Smooth muscle cell (in vitro differentiated cells): ENCODE measurements around the gene LPP. TPM values are rescaled to one million over a fixed set of nuclear protein-coding genes. Genes with fewer than 3 reads are reported as not detected.
A peak's percentile ranks its signal among the peaks of the same experiment; 100 is the strongest.

Source experiments
- DNase-seq: peaks from one replicate; lab custom pipeline; 2025; ENCODE audit not compliant: unreplicated experiment; lab: John Stamatoyannopoulos, UW
- H2AFZ ChIP-seq: fragments of 200-600 bp; sonication (generic); 2 replicates; pipeline ENCODE4 v1.6.0; 2016; ENCODE audit warnings: antibody characterized with exemption, low read depth, mild to moderate bottlenecking
- H3F3A ChIP-seq: fragments of 200-600 bp; sonication (generic); 2 replicates; pipeline ENCODE4 v1.6.0; 2017; ENCODE audit warnings: antibody characterized with exemption, low read depth
- H3K27ac ChIP-seq: fragments of 200-600 bp; sonication (generic); 2 replicates; pipeline ENCODE4 v1.5.1; 2016; ENCODE audit warnings: low read depth, mild to moderate bottlenecking
- H3K27me3 ChIP-seq: fragments of 200-600 bp; sonication (generic); 2 replicates; pipeline ENCODE4 v1.6.1; 2016; ENCODE audit warnings: low read depth, mild to moderate bottlenecking
- H3K36me3 ChIP-seq: fragments of 200-600 bp; sonication (generic); 2 replicates; pipeline ENCODE4 v1.5.1; 2016; ENCODE audit warnings: low read depth
- H3K4me1 ChIP-seq: fragments of 200-600 bp; sonication (generic); 2 replicates; pipeline ENCODE4 v1.5.1; 2016; ENCODE audit warnings: low read depth
- H3K4me2 ChIP-seq: fragments of 200-600 bp; sonication (generic); 2 replicates; pipeline ENCODE4 v1.6.0; 2016; ENCODE audit warnings: mild to moderate bottlenecking
- H3K4me3 ChIP-seq: fragments of 200-600 bp; sonication (generic); 2 replicates; pipeline ENCODE4 v1.5.1; 2016; ENCODE audit warnings: mild to moderate bottlenecking
- H3K79me2 ChIP-seq: fragments of 200-600 bp; sonication (generic); 2 replicates; pipeline ENCODE4 v1.6.0; 2016; ENCODE audit warnings: low read depth, mild to moderate bottlenecking
- H3K9ac ChIP-seq: fragments of 200-600 bp; sonication (generic); 2 replicates; pipeline ENCODE4 v1.6.0; 2016; ENCODE audit warnings: low read depth
- H3K9me3 ChIP-seq: fragments of 200-600 bp; sonication (generic); replicated peaks from 2 replicates; pipeline ENCODE4 v1.5.1; 2016; ENCODE audit warnings: low read depth
- H4K20me1 ChIP-seq: fragments of 200-600 bp; sonication (generic); 2 replicates; pipeline ENCODE4 v1.6.0; 2016; ENCODE audit warnings: low read depth
- CTCF ChIP-seq: fragments of 200-600 bp; sonication (generic); IDR thresholded peaks from 2 replicates; pipeline ENCODE4 v1.5.1; 2017; ENCODE audit warnings: borderline replicate concordance, mild to moderate bottlenecking, antibody characterized with exemption; ENCODE audit not compliant: insufficient read depth, poor library complexity, severe bottlenecking
- WGBS: methylation state at CpG from one replicate; pipeline ENCODE4 v1.1.7; 2016; ENCODE audit warnings: low lambda C conversion rate; 5-methylcytosine and 5-hydroxymethylcytosine counted together
- polyA plus RNA-seq: library from polyadenylated mRNA; unstranded; fragments of >200 nt; fragmentation: Nextera tagmentation; extraction: Ambion mirVana; gene quantifications from 2 replicates; pipeline ENCODE4 v1.2.1, GENCODE V29; 2016
- total RNA-seq: library from RNA; depleted of rRNA; stranded (reverse); fragments of >200 nt; gene quantifications from 2 replicates; pipeline ENCODE4 v1.2.3, GENCODE V29; 2014

LPP gene
- total and polyA plus RNA-seq, 2 experiments from 2014 or later, result 42.3 to 128 TPM

GRCh38 chr3:188184160-188184559 is 30.2 kb downstream of the LPP start:
- Histone ChIP-seq H3K9ac (no peak overlapping the region), H3K79me2 (peaks cover 91% of the 10 kb centered on the region), H3K36me3 (no peaks in the 10 kb centered on the region), H4K20me1 (peaks cover 100% of the 10 kb centered on the region), H3K27me3 (no peaks in the 10 kb centered on the region), H2AFZ (no peak overlapping the region), H3F3A (no peaks in the 10 kb centered on the region), H3K4me1 (peaks cover 12% of the 10 kb centered on the region), H3K4me3 (no peak overlapping the region), H3K4me2 (no peak overlapping the region), H3K9me3 (no peaks in the 10 kb centered on the region), H3K27ac (no peak overlapping the region)
- no peak for DNase-seq
- no peak for TF ChIP-seq CTCF
- 84% methylated on average over 3 of the region's 3 CpGs for WGBS

- peaks cover 100% of the 10 kb centered on the region for H4K20me1 ChIP-seq
- no peaks in the 10 kb centered on the region for H3K36me3 ChIP-seq
- no peak overlapping the region for H3K9ac ChIP-seq
- H3K4me1 ChIP-seq, result peaks cover 12% of the 10 kb centered on the region
- no peak for DNase-seq
- no peaks in the 10 kb centered on the region for H3K9me3 ChIP-seq
- no peak overlapping the region for H3K4me3 ChIP-seq
- no peak overlapping the region for H2AFZ ChIP-seq
- H3K27ac ChIP-seq, result no peak overlapping the region
- no peaks in the 10 kb centered on the region for H3F3A ChIP-seq
- no peaks in the 10 kb centered on the region for H3K27me3 ChIP-seq
- WGBS, result 84% methylated on average over 3 of the region's 3 CpGs
- TF ChIP-seq CTCF, result no peak
- H3K4me2 ChIP-seq, result no peak overlapping the region
- peaks cover 95% of the 10 kb centered on the region for H3K79me2 ChIP-seq
Observed at GRCh38 chr3:188184649-188185048, 30.7 kb downstream of the LPP start.

- H4K20me1 ChIP-seq, result peaks cover 100% of the 10 kb centered on the region
- H3K27ac ChIP-seq, result peak overlapping the region; percentile 57
- no peaks in the 10 kb centered on the region for H3K9me3 ChIP-seq
- H3F3A ChIP-seq, result no peaks in the 10 kb centered on the region
- H3K4me2 ChIP-seq, result peak overlapping the region; percentile 22
- peaks cover 94% of the 10 kb centered on the region for H3K79me2 ChIP-seq
- TF ChIP-seq CTCF, result no peak
- H3K36me3 ChIP-seq, result no peaks in the 10 kb centered on the region
- no peak for DNase-seq
- H3K4me1 ChIP-seq, result peaks cover 12% of the 10 kb centered on the region
- no peak overlapping the region for H3K4me3 ChIP-seq
- no peak overlapping the region for H2AFZ ChIP-seq
- no peaks in the 10 kb centered on the region for H3K27me3 ChIP-seq
- no peak overlapping the region for H3K9ac ChIP-seq
- WGBS, result 54% methylated on average over 7 of the region's 7 CpGs
Observed at GRCh38 chr3:188185717-188186251, 31.8 kb downstream of the LPP start.

- no peak overlapping the region for H3K4me3 ChIP-seq
- H3K4me1 ChIP-seq, result peaks cover 12% of the 10 kb centered on the region
- no peak overlapping the region for H2AFZ ChIP-seq
- H3K4me2 ChIP-seq, result no peak overlapping the region
- no peaks in the 10 kb centered on the region for H3K27me3 ChIP-seq
- H3K9me3 ChIP-seq, result no peaks in the 10 kb centered on the region
- H4K20me1 ChIP-seq, result peaks cover 100% of the 10 kb centered on the region
- no peaks in the 10 kb centered on the region for H3F3A ChIP-seq
- no peak for DNase-seq
- peaks cover 94% of the 10 kb centered on the region for H3K79me2 ChIP-seq
- H3K36me3 ChIP-seq, result no peaks in the 10 kb centered on the region
- no peak overlapping the region for H3K9ac ChIP-seq
- TF ChIP-seq CTCF, result no peak
- no peak overlapping the region for H3K27ac ChIP-seq
- WGBS, result 94% methylated on average over 2 of the region's 2 CpGs
Observed at GRCh38 chr3:188187053-188187452, 33.1 kb downstream of the LPP start.
